RWPE2 (cell line): Measurements from ENCODE around the gene PGAM5.

Experiments
- ATAC-seq: fragments of 200-7000 bp; cut with Tn5 transposase; 3 replicates; pipeline ENCODE4 v1.9.1; 2021; ENCODE audit warnings: low read depth
- DNase-seq: peaks from one replicate; pipeline ENCODE4 v3.0.0-alpha.2; 2020; ENCODE audit warnings: low spot score
- H3K27ac ChIP-seq: fragments of 450-650 bp; 2 replicates; pipeline ENCODE4 v1.5.1; 2017; ENCODE audit warnings: mild to moderate bottlenecking; ENCODE audit not compliant: poor library complexity, severe bottlenecking
- H3K27me3 ChIP-seq: fragments of 250-450 bp; sonication (Bioruptor Pico); 2 replicates; pipeline ENCODE4 v1.5.1; 2021; ENCODE audit warnings: mild to moderate bottlenecking, moderate library complexity; ENCODE audit not compliant: insufficient read depth, poor library complexity, severe bottlenecking
- H3K36me3 ChIP-seq: fragments of 250-450 bp; sonication (Bioruptor Pico); 2 replicates; pipeline ENCODE4 v1.5.1; 2020; ENCODE audit warnings: low read depth, mild to moderate bottlenecking, moderate library complexity
- H3K4me1 ChIP-seq: fragments of 250-450 bp; sonication (Bioruptor Pico); 2 replicates; pipeline ENCODE4 v1.5.1; 2021; ENCODE audit warnings: mild to moderate bottlenecking, moderate library complexity; ENCODE audit not compliant: insufficient read depth, poor library complexity, severe bottlenecking
- H3K4me3 ChIP-seq: fragments of 250-450 bp; sonication (Bioruptor Pico); 2 replicates; pipeline ENCODE4 v1.5.1; 2021; ENCODE audit warnings: mild to moderate bottlenecking, moderate library complexity; ENCODE audit not compliant: severe bottlenecking
- H3K9me3 ChIP-seq: fragments of 250-450 bp; sonication (Bioruptor Pico); 2 replicates; pipeline ENCODE4 v1.5.1; 2021; ENCODE audit warnings: mild to moderate bottlenecking, moderate library complexity; ENCODE audit not compliant: severe bottlenecking
- CTCF ChIP-seq: fragments of 450-650 bp; IDR thresholded peaks from one replicate; pipeline ENCODE4 v1.5.1; 2017; ENCODE audit warnings: mild to moderate bottlenecking, moderate library complexity; ENCODE audit not compliant: poor library complexity, severe bottlenecking

Gene PGAM5

DNA sequence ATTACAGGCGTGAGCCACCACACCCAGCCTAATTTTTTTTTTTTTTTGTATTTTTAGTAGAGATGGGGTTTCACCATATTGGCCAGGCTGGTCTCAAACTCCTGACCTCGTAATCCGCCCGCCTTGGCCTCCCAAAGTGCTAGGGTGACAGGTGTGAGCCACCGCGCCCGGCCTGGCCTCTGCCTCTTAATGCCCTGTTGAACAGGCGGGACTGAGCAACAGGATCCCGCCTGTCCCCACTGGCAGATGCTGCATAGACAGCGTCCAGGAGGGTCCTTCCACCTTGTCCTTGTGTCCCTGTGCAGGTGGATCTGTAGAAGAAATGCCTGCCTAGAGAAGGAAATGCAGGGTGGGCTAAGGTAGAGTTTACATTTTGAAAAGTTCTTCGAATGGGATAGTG lies 5.7 kb downstream of the PGAM5 start:
- DNase-seq: no peak
- no peaks in the 10 kb centered on the region for H3K27me3 ChIP-seq
- H3K4me3 ChIP-seq: no peak overlapping the region
- peaks cover 67% of the 10 kb centered on the region for H3K36me3 ChIP-seq
- no peak overlapping the region for H3K27ac ChIP-seq
- no peaks in the 10 kb centered on the region for H3K9me3 ChIP-seq
- TF ChIP-seq CTCF: no peak
- peaks cover 9% of the 10 kb centered on the region for H3K4me1 ChIP-seq
- no peak for ATAC-seq

DNA sequence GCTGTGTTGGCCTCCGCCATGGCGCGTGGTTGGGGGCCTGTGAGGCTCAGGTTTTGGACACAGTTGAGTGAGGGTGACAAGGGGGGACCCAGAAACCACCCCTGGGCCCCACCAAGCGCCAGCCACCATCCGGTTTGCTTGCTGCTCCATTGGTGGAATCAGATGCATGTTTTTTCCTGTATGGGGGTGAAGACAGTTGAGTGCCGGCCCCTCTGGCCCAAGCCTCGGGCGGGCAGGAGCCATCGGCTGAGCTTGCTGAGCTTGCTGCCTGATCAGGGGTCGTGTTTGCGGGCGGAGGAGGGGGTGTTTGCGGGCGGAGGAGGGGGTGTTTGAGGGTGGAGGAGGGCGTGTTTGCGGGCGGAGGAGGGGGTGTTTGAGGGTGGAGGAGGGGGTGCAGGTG lies 6.4 kb downstream of the PGAM5 start:
- Histone ChIP-seq H3K4me1 (peaks cover 4% of the 10 kb centered on the region), H3K9me3 (no peaks in the 10 kb centered on the region), H3K27ac (no peak overlapping the region), H3K27me3 (no peaks in the 10 kb centered on the region), H3K36me3 (peaks cover 74% of the 10 kb centered on the region), H3K4me3 (no peak overlapping the region)
- DNase-seq (no peak), ATAC-seq (no peak)
- TF ChIP-seq CTCF: no peak

DNA sequence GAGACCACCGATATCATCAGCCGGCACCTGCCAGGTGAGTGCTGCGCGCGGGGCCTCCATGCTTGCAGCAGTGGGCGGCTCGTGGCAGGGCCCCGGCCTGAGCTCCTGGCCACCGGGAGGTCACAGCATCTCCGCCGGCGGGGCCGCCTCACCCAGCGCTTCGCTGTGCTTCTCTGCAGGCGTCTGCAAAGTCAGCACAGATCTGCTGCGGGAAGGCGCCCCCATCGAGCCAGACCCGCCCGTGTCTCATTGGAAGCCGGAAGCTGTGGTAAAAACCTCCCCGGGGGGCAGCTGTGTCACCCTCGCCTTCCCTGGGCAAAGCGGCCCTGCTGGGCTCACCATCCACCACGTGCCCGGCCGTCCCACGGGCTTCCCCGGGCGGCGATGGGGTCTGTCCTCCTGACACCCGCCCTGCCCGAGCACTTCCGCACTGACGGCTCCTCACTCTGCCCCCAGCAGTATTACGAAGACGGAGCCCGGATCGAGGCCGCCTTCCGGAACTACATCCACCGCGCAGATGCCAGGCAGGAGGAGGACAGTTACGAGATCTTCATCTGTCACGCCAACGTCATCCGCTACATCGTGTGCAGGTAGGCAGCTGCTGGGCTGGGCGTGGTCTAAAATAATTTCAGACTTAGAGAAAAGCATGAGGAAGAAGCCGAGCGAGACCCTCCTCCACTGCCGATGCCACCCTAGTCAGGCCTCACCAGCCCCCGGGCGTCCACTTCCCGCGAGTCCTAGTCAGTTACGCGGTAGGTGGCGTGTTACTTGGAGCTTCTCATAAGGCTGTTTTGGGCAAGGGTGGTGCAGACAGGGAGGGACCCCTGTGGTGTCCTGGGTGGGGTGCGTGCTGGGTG lies 7.1 kb downstream of the PGAM5 start:
- Histone ChIP-seq H3K4me1 (no peaks in the 10 kb centered on the region), H3K36me3 (peaks cover 81% of the 10 kb centered on the region), H3K27ac (no peak overlapping the region), H3K9me3 (no peaks in the 10 kb centered on the region), H3K4me3 (no peak overlapping the region), H3K27me3 (no peaks in the 10 kb centered on the region)
- DNase-seq: no peak
- no peak for TF ChIP-seq CTCF
- no peak for ATAC-seq

GRCh38 chr12:132718644-132719043 lies 8.0 kb downstream of the PGAM5 start:
- Histone ChIP-seq H3K9me3 (no peaks in the 10 kb centered on the region), H3K36me3 (peaks cover 90% of the 10 kb centered on the region), H3K27ac (no peak overlapping the region), H3K27me3 (no peaks in the 10 kb centered on the region), H3K4me1 (no peaks in the 10 kb centered on the region), H3K4me3 (no peak overlapping the region)
- DNase-seq: no peak
- no peak for ATAC-seq
- TF ChIP-seq CTCF: no peak

DNA sequence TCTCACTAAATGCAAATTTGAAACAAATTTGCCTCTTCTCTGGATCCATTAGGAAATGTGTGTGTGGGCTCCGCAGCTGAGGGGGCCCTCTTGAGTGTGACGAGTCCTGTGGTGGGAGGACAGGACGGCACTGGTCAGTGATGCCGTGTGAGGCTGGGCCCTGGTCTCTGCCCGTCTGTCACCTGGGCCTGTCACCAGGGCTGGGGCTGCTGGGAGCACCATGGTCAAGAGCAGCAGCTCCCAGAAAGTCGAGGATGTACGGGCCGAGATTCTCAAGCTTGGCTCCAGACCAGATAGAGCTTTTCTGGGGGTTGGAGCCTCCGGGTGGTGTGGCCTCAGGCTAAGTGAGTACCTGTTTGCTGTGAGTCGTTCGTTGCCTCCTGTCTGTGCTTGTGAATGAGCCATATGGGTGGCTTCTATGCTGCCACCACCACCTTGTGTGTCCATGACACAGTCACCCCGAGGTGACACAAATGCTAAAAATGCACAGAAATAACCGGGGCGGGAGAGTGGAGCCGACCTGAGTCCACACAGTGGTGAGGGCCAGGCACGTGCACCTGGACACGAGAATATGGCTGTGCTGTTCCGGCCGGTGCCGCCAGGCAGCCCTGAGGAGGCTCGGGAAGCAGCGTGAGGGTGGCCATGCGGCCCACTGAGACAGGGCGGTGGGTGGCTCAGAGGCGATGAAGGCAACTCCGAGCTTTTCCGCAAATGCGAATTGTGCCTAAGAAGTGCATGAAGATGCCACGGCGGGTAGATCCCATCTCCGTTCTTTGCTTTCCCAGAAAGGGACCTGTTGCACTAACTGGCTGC lies 8.7 kb downstream of the PGAM5 start:
- no peak overlapping the region for H3K27ac ChIP-seq
- peaks cover 90% of the 10 kb centered on the region for H3K36me3 ChIP-seq

More for the DNA sequence above, 8.7 kb downstream of the PGAM5 start:
- no peak overlapping the region for H3K4me3 ChIP-seq
- DNase-seq (no peak), ATAC-seq (peak; percentile 17; the same call in 2 of the 3 replicates)
- H3K27me3 ChIP-seq: no peaks in the 10 kb centered on the region
- H3K9me3 ChIP-seq: no peaks in the 10 kb centered on the region
- no peak for TF ChIP-seq CTCF
- H3K4me1 ChIP-seq: no peaks in the 10 kb centered on the region
